Activated CD4-positive, alpha-beta T cell treated with anti-CD3 and anti-CD28 coated beads, Interleukin-2, amount 10 ng/mL, durations not matched to agents 24 days and 14 days (primary cell): ENCODE measurements around the gene PTPRA. TPM values are rescaled to one million over a fixed set of nuclear protein-coding genes. Genes with fewer than 3 reads are reported as not detected.

ENCODE experiments used
- DNase-seq: peaks from one replicate; pipeline ENCODE4 v3.0.0; 2022
- H3K27ac Mint-ChIP-seq: one replicate; pipeline ENCODE4 v1.8.0; 2022; ENCODE audit warnings: mild to moderate bottlenecking, mixed read lengths
- H3K27me3 Mint-ChIP-seq: one replicate; pipeline ENCODE4 v1.8.0; 2022; ENCODE audit warnings: mixed read lengths
- H3K36me3 Mint-ChIP-seq: one replicate; pipeline ENCODE4 v1.8.0; 2022; ENCODE audit warnings: low read depth, mild to moderate bottlenecking, mixed read lengths
- H3K4me1 Mint-ChIP-seq: one replicate; pipeline ENCODE4 v1.8.0; 2021; ENCODE audit warnings: mixed read lengths
- H3K4me3 Mint-ChIP-seq: one replicate; pipeline ENCODE4 v1.8.0; 2022; ENCODE audit warnings: mild to moderate bottlenecking, moderate library complexity, mixed read lengths
- H3K9me3 Mint-ChIP-seq: one replicate; pipeline ENCODE4 v1.8.0; 2021; ENCODE audit warnings: mixed read lengths
- intact Hi-C: fragments of 100-400 bp; cut with micrococcal nuclease; formaldehyde crosslinking; loops from one replicate; pipeline ENCODE4 v1.15.1; 2023
- total RNA-seq: library from RNA; stranded (reverse); gene quantifications from 2 replicates; pipeline ENCODE4 v1.2.3, GENCODE V29; 2022

The PTPRA gene
- total RNA-seq, 1 donor from 2014 or later: 71.5 TPM

GRCh38 chr20:2946988-2947961 lies 74.0 kb downstream of the PTPRA start:
- peaks cover 39% of the 10 kb centered on the region for H3K36me3 Mint-ChIP-seq
- no peak for DNase-seq
- intact Hi-C loops: no loop called here
- H3K4me3 Mint-ChIP-seq: no peak overlapping the region
- peak overlapping the region; percentile 29 for H3K27ac Mint-ChIP-seq
- no peaks in the 10 kb centered on the region for H3K27me3 Mint-ChIP-seq
- H3K9me3 Mint-ChIP-seq: no peaks in the 10 kb centered on the region
- peaks cover 11% of the 10 kb centered on the region for H3K4me1 Mint-ChIP-seq

DNA sequence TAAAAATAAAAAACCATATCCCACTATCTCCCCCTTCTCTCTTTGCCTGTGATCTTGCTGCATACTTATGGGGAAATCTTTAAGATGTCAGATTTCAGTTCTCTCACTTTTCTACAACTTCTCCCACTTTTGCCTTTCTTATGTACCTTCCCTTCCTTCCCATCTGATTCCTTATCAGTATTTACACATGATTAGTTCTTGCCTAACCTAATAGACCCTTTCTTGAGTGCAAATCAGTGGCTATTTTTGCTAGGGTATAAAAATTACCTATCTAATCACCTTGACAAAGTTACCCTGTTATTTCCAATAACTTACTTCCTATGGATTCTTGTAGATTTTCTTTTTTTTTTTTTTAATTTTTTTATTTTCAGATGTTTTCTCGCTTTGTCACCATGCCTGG lies 75.7 kb downstream of the PTPRA start:
- Mint-ChIP-seq H3K4me3 (no peak overlapping the region), H3K27me3 (no peaks in the 10 kb centered on the region), H3K27ac (no peak overlapping the region), H3K9me3 (no peaks in the 10 kb centered on the region), H3K36me3 (peaks cover 37% of the 10 kb centered on the region), H3K4me1 (peaks cover 13% of the 10 kb centered on the region)
- intact Hi-C loops: no loop called here
- DNase-seq: no peak

GRCh38 chr20:2952766-2953165 lies 79.5 kb downstream of the PTPRA start:
- intact Hi-C loops: no loop called here
- Mint-ChIP-seq H3K27me3 (no peaks in the 10 kb centered on the region), H3K4me3 (no peak overlapping the region), H3K36me3 (peaks cover 33% of the 10 kb centered on the region), H3K27ac (no peak overlapping the region), H3K4me1 (peaks cover 18% of the 10 kb centered on the region), H3K9me3 (no peaks in the 10 kb centered on the region)
- DNase-seq: no peak

DNA sequence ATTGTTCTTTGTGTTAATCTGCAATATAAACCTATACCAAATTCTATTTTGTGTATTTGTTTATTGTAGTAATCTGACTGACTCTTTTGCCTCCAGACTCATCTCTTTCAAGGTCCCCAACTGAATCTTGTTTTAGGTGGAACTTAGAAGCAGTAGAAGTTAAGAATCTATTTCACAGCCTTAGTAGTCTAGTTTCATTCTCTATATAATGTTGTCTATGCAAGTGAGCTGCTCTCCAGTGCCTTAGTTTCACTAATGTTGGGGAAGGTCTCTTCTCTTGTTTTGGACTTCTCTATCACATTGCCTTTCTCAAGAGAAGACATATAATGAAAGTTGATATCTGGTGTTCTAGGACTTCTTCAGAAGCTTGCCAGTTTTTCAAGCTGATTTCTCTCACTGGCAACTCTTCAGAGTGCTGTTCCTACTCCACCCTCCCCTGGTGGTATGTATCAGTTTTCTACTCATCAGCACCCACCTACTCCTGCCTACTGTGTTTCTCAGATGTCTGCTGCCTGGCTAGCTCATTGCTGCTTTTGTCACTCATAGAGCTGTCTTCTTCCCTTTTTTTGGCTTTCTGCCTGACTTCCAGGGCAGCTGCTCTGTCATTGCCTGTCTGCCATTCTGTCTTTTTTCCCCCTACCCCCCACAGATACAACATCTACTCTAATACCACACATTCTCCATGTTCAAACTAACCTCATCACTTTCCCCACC lies 82.1 kb downstream of the PTPRA start:
- intact Hi-C loops: loop anchor here (5.0 kb wide), 1 partner anchor 43 kb away; no protein-coding TSS in a partner anchor
- Mint-ChIP-seq H3K27ac (peak overlapping the region; percentile 73), H3K4me1 (peaks cover 21% of the 10 kb centered on the region), H3K36me3 (peaks cover 40% of the 10 kb centered on the region), H3K9me3 (peaks cover 3% of the 10 kb centered on the region), H3K4me3 (no peak overlapping the region), H3K27me3 (no peaks in the 10 kb centered on the region)
- DNase-seq: no peak

DNA sequence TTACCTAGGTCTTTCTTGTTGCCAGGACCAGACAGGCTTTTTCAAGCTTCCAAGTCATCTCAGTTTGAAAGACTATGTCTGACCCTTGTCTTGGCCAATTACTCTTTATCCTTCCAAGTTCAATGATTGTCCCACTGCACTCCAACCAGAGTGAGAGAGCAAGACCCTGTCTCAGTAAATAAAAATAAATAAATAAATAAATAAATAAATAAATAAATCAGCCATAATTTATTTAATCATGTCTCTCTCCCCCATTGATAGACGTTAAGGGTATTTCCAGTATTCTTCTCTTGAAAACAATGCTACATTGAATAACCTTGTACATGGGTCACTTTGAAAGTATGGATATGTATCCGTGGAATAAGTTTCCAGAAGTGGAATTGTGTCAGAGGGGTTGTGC lies 83.2 kb downstream of the PTPRA start:
- H3K4me1 Mint-ChIP-seq: peaks cover 21% of the 10 kb centered on the region
- peaks cover 40% of the 10 kb centered on the region for H3K36me3 Mint-ChIP-seq
- H3K27me3 Mint-ChIP-seq: no peaks in the 10 kb centered on the region
- intact Hi-C loops: loop anchor here (5.0 kb wide), 1 partner anchor 44 kb away; no protein-coding TSS in a partner anchor
- no peak for DNase-seq
- H3K4me3 Mint-ChIP-seq: no peak overlapping the region
- H3K27ac Mint-ChIP-seq: no peak overlapping the region
- H3K9me3 Mint-ChIP-seq: peaks cover 3% of the 10 kb centered on the region

GRCh38 chr20:2967841-2968240 lies 94.6 kb downstream of the PTPRA start:
- no peak for DNase-seq
- Mint-ChIP-seq H3K4me3 (no peak overlapping the region), H3K36me3 (peaks cover 36% of the 10 kb centered on the region), H3K9me3 (no peaks in the 10 kb centered on the region), H3K27me3 (no peaks in the 10 kb centered on the region), H3K27ac (no peak overlapping the region), H3K4me1 (peaks cover 4% of the 10 kb centered on the region)
- intact Hi-C loops: no loop called here

DNA sequence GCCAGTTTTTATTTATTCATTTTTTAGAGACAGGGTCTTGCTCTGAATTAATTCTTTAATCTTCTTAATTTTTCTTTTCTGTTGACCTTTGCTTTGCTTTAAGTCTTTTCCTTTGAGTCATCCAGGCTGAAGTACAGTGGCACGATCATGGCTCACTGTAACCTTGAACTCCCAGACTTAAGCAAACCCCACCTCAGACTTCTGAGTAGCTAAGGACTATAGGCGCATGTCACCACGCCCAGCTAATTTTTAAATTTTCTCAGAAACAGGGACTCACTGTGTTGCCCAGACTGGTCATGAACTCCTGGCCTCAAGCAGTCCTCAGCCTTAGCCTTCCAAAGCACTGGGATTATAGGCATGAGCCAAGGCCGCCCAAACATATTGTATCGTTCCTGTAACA lies 98.8 kb downstream of the PTPRA start:
- no peak overlapping the region for H3K27ac Mint-ChIP-seq
- peaks cover 35% of the 10 kb centered on the region for H3K36me3 Mint-ChIP-seq
- intact Hi-C loops: no loop called here
- DNase-seq: no peak
- H3K4me1 Mint-ChIP-seq: peaks cover 3% of the 10 kb centered on the region
- no peak overlapping the region for H3K4me3 Mint-ChIP-seq
- no peaks in the 10 kb centered on the region for H3K9me3 Mint-ChIP-seq
- H3K27me3 Mint-ChIP-seq: no peaks in the 10 kb centered on the region

- Mint-ChIP-seq H3K27me3 (no peaks in the 10 kb centered on the region), H3K9me3 (no peaks in the 10 kb centered on the region), H3K27ac (no peak overlapping the region), H3K4me1 (peaks cover 9% of the 10 kb centered on the region), H3K36me3 (peaks cover 36% of the 10 kb centered on the region), H3K4me3 (no peak overlapping the region)
- intact Hi-C loops: no loop called here
- no peak for DNase-seq
These were observed 100.3 kb downstream of the PTPRA start for GRCh38 chr20:2973574-2973973.

DNA sequence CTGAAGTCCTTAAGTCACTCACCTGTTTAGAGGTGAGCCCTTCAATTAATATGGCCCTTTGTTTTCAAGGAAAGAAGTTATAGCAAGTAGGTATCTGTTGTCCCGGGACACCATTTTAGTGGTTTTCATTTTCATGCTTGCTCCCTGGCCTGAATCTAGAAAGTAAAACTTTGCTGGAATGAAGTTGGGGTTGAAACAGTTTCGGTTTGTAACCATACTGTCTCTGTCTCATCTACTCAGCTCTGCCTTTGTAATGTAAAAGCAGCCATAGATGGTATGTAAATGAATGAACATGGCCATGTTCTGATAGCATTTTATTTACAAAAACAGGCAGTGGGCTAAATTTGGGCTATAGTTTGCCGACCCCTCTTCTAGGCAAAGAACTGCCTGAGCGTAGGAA lies 105.2 kb downstream of the PTPRA start:
- Mint-ChIP-seq H3K4me1 (peaks cover 15% of the 10 kb centered on the region), H3K9me3 (no peaks in the 10 kb centered on the region), H3K36me3 (peaks cover 19% of the 10 kb centered on the region), H3K27ac (peak overlapping the region; percentile 45), H3K27me3 (no peaks in the 10 kb centered on the region), H3K4me3 (no peak overlapping the region)
- intact Hi-C loops: no loop called here
- DNase-seq: no peak

DNA sequence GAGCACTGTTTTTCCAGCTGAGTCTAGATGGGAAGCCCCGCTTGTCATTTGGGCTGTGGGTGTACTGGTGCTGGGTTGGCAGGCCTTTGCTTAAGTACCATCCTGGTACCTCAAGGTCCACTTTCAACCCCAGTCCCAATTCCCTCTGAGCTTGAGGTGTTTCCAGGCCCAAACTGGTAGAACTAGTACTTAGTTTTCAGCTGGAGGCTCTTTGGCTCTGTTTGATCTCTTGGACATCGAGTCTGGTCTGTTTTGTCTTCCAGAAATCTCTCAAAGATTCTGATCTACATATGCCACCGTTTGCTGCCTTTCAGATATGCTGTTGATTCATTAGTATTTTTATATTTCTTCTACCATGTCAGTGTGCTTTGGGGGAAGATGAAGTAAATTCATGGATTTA lies 108.4 kb downstream of the PTPRA start:
- Mint-ChIP-seq H3K4me3 (no peak overlapping the region), H3K27me3 (no peaks in the 10 kb centered on the region), H3K4me1 (peaks cover 25% of the 10 kb centered on the region), H3K36me3 (peaks cover 16% of the 10 kb centered on the region), H3K27ac (no peak overlapping the region), H3K9me3 (peaks cover 4% of the 10 kb centered on the region)
- intact Hi-C loops: loop anchor here (10.0 kb wide), 1 partner anchor 287 kb away; the partner anchor contains the start of gene EBF4
- DNase-seq: no peak

GRCh38 chr20:2983508-2983907 lies 110.2 kb downstream of the PTPRA start:
- peaks cover 4% of the 10 kb centered on the region for H3K9me3 Mint-ChIP-seq
- no peaks in the 10 kb centered on the region for H3K27me3 Mint-ChIP-seq
- no peak overlapping the region for H3K4me3 Mint-ChIP-seq
- peaks cover 30% of the 10 kb centered on the region for H3K4me1 Mint-ChIP-seq
- peaks cover 27% of the 10 kb centered on the region for H3K36me3 Mint-ChIP-seq
- no peak for DNase-seq
- intact Hi-C loops: loop anchor here (10.0 kb wide), 1 partner anchor 289 kb away; the partner anchor contains the start of gene EBF4
- H3K27ac Mint-ChIP-seq: no peak overlapping the region

DNA sequence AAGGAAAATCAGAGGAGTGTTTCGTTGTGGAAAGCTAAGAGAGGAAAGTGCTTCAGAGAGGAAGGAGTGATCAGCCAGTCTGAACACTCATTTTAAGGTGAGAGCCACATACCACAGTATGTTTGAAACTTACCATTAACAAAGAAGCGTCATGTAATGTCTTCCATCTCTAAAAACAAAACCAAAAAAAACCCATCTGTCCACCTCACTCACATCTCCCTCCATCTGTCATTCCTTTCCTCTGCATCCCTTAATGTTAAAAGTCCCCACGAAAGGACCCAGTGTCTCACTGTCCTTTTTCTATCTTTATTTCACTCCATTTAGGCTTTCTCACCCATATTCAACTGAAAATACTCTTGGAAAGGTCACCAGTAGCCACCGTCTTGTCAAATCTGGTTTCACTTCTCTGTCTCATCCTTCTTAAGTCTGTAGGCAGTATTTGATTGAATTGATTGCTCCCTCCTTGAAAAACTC lies 110.8 kb downstream of the PTPRA start:
- Mint-ChIP-seq H3K9me3 (peaks cover 4% of the 10 kb centered on the region), H3K4me3 (no peak overlapping the region), H3K27ac (no peak overlapping the region), H3K4me1 (peaks cover 31% of the 10 kb centered on the region), H3K36me3 (peaks cover 33% of the 10 kb centered on the region), H3K27me3 (no peaks in the 10 kb centered on the region)
- DNase-seq: peak; percentile 73
- intact Hi-C loops: loop anchor here (1.0 to 10.0 kb wide), 5 partner anchors 27 to 289 kb away; partner anchors contain the start of gene EBF4

GRCh38 chr20:2984956-2985661 lies 111.8 kb downstream of the PTPRA start:
- no peak overlapping the region for H3K27ac Mint-ChIP-seq
- H3K9me3 Mint-ChIP-seq: peaks cover 4% of the 10 kb centered on the region
- H3K4me3 Mint-ChIP-seq: no peak overlapping the region
- H3K4me1 Mint-ChIP-seq: peaks cover 37% of the 10 kb centered on the region
- no peak for DNase-seq
- H3K27me3 Mint-ChIP-seq: no peaks in the 10 kb centered on the region
- peaks cover 40% of the 10 kb centered on the region for H3K36me3 Mint-ChIP-seq
- intact Hi-C loops: loop anchor here (1.0 to 10.0 kb wide), 5 partner anchors 26 to 290 kb away; partner anchors contain the start of gene EBF4
